ENCODE measurements around the gene PCDHA9.
"Not testable (repeated sequence)": the region's sequence is repeated elsewhere in the genome, so short reads cannot be mapped to it uniquely, and the experiment has no call there.

The PCDHA9 gene

GRCh38 chr5:140869555-140869886, 21.3 kb downstream of the PCDHA9 start:
- Histone ChIP-seq H3K9ac (ENCODE audit: low read depth, low read length) (no peak overlapping the region), H3K9me3 (ENCODE audit: control insufficient read depth, insufficient read depth, low read length) (no peaks in the 10 kb centered on the region), H3K27me3 (ENCODE audit: control insufficient read depth, insufficient read depth, low read length) (no peaks in the 10 kb centered on the region), H3K36me3 (ENCODE audit: control insufficient read depth, insufficient read depth, low read length) (peaks cover 9% of the 10 kb centered on the region), H3K4me1 (ENCODE audit: control insufficient read depth, insufficient read depth, low read length) (peaks cover 6% of the 10 kb centered on the region; the same call in 1 of the 2 replicates), H3K27ac (ENCODE audit: low read depth, low read length) (no peak overlapping the region), H3K4me3 (ENCODE audit: low read depth, low read length) (no peak overlapping the region)

- no peak overlapping the region for H3K4me3 ChIP-seq (ENCODE audit: low read depth, low read length)
- H3K27ac ChIP-seq (ENCODE audit: low read depth, low read length) = no peak overlapping the region
- H3K9ac ChIP-seq (ENCODE audit: low read depth, low read length) = no peak overlapping the region
- no peaks in the 10 kb centered on the region for H3K9me3 ChIP-seq (ENCODE audit: control insufficient read depth, insufficient read depth, low read length)
- H3K36me3 ChIP-seq (ENCODE audit: control insufficient read depth, insufficient read depth, low read length) = peaks cover 9% of the 10 kb centered on the region
- no peaks in the 10 kb centered on the region for H3K27me3 ChIP-seq (ENCODE audit: control insufficient read depth, insufficient read depth, low read length)
- H3K4me1 ChIP-seq (ENCODE audit: control insufficient read depth, insufficient read depth, low read length) = peaks cover 7% of the 10 kb centered on the region; the same call in 1 of the 2 replicates
Measured at GRCh38 chr5:140870221-140871201, 22.3 kb downstream of the PCDHA9 start.

GRCh38 chr5:140875085-140876065, 27.2 kb downstream of the PCDHA9 start, which contains the start of gene PCDHA12:
PCDHA12 (plus strand) TSS chr5:140875308; CDS start chr5:140875473, 165 bp downstream.
- Histone ChIP-seq H3K4me1 (ENCODE audit: control insufficient read depth, insufficient read depth, low read length) (peaks cover 7% of the 10 kb centered on the region; the same call in 1 of the 2 replicates), H3K4me3 (ENCODE audit: low read depth, low read length) (peak within 1 kb of the TSS; percentile 91), H3K27me3 (ENCODE audit: control insufficient read depth, insufficient read depth, low read length) (no peaks in the 10 kb centered on the region), H3K36me3 (ENCODE audit: control insufficient read depth, insufficient read depth, low read length) (0 out of 2 replicates have a peak, but pooled peaks cover under 1% of the 10 kb centered on the region), H3K27ac (ENCODE audit: low read depth, low read length) (peak within 1 kb of the TSS; percentile 73), H3K9me3 (ENCODE audit: control insufficient read depth, insufficient read depth, low read length) (no peaks in the 10 kb centered on the region), H3K9ac (ENCODE audit: low read depth, low read length) (peak within 1 kb of the TSS; percentile 85)

- not testable (repeated sequence) for H3K9ac ChIP-seq (ENCODE audit: low read depth, low read length); H3K4me1 ChIP-seq (ENCODE audit: control insufficient read depth, insufficient read depth, low read length); H3K27ac ChIP-seq (ENCODE audit: low read depth, low read length); H3K9me3 ChIP-seq (ENCODE audit: control insufficient read depth, insufficient read depth, low read length); H3K4me3 ChIP-seq (ENCODE audit: low read depth, low read length); H3K27me3 ChIP-seq (ENCODE audit: control insufficient read depth, insufficient read depth, low read length); H3K36me3 ChIP-seq (ENCODE audit: control insufficient read depth, insufficient read depth, low read length)
Measured at GRCh38 chr5:140876541-140877261, 28.5 kb downstream of the PCDHA9 start.

GRCh38 chr5:140877262-140877581, 29.0 kb downstream of the PCDHA9 start:
- no peaks in the 10 kb centered on the region for H3K27me3 ChIP-seq (ENCODE audit: control insufficient read depth, insufficient read depth, low read length)
- H3K36me3 ChIP-seq (ENCODE audit: control insufficient read depth, insufficient read depth, low read length) = no peaks in the 10 kb centered on the region
- peaks cover 7% of the 10 kb centered on the region; the same call in 1 of the 2 replicates for H3K4me1 ChIP-seq (ENCODE audit: control insufficient read depth, insufficient read depth, low read length)
- H3K9me3 ChIP-seq (ENCODE audit: control insufficient read depth, insufficient read depth, low read length) = no peaks in the 10 kb centered on the region
- no peak overlapping the region for H3K27ac ChIP-seq (ENCODE audit: low read depth, low read length)
- H3K9ac ChIP-seq (ENCODE audit: low read depth, low read length) = no peak overlapping the region
- no peak overlapping the region for H3K4me3 ChIP-seq (ENCODE audit: low read depth, low read length)

- H3K36me3 ChIP-seq (ENCODE audit: control insufficient read depth, insufficient read depth, low read length) = no peaks in the 10 kb centered on the region
- no peak within 1 kb of the TSS for H3K27ac ChIP-seq (ENCODE audit: low read depth, low read length)
- H3K4me3 ChIP-seq (ENCODE audit: low read depth, low read length) = peak within 1 kb of the TSS; percentile 36
- H3K9ac ChIP-seq (ENCODE audit: low read depth, low read length) = no peak within 1 kb of the TSS
- H3K4me1 ChIP-seq (ENCODE audit: control insufficient read depth, insufficient read depth, low read length) = no peaks in the 10 kb centered on the region
- H3K9me3 ChIP-seq (ENCODE audit: control insufficient read depth, insufficient read depth, low read length) = no peaks in the 10 kb centered on the region
- H3K27me3 ChIP-seq (ENCODE audit: control insufficient read depth, insufficient read depth, low read length) = no peaks in the 10 kb centered on the region
Measured at GRCh38 chr5:140881889-140882590, 33.9 kb downstream of the PCDHA9 start, which contains the start of gene PCDHA13. PCDHA13 (plus strand) TSS chr5:140882124; CDS start chr5:140882269, 145 bp downstream.

- no peaks in the 10 kb centered on the region for H3K27me3 ChIP-seq (ENCODE audit: control insufficient read depth, insufficient read depth, low read length)
- no peaks in the 10 kb centered on the region for H3K4me1 ChIP-seq (ENCODE audit: control insufficient read depth, insufficient read depth, low read length)
- no peak overlapping the region for H3K9ac ChIP-seq (ENCODE audit: low read depth, low read length)
- H3K36me3 ChIP-seq (ENCODE audit: control insufficient read depth, insufficient read depth, low read length) = no peaks in the 10 kb centered on the region
- no peak overlapping the region for H3K27ac ChIP-seq (ENCODE audit: low read depth, low read length)
- H3K4me3 ChIP-seq (ENCODE audit: low read depth, low read length) = peak overlapping the region; percentile 36; the same call in 1 of the 2 replicates
- H3K9me3 ChIP-seq (ENCODE audit: control insufficient read depth, insufficient read depth, low read length) = no peaks in the 10 kb centered on the region
Measured at GRCh38 chr5:140882591-140882899, 34.4 kb downstream of the PCDHA9 start.

- no peak overlapping the region for H3K27ac ChIP-seq (ENCODE audit: low read depth, low read length)
- H3K4me3 ChIP-seq (ENCODE audit: low read depth, low read length) = no peak overlapping the region
- H3K9me3 ChIP-seq (ENCODE audit: control insufficient read depth, insufficient read depth, low read length) = no peaks in the 10 kb centered on the region
- no peaks in the 10 kb centered on the region for H3K27me3 ChIP-seq (ENCODE audit: control insufficient read depth, insufficient read depth, low read length)
- no peaks in the 10 kb centered on the region for H3K36me3 ChIP-seq (ENCODE audit: control insufficient read depth, insufficient read depth, low read length)
- H3K9ac ChIP-seq (ENCODE audit: low read depth, low read length) = no peak overlapping the region
- no peaks in the 10 kb centered on the region for H3K4me1 ChIP-seq (ENCODE audit: control insufficient read depth, insufficient read depth, low read length)
Measured at GRCh38 chr5:140883373-140883772, 35.2 kb downstream of the PCDHA9 start.

- no peaks in the 10 kb centered on the region for H3K4me1 ChIP-seq (ENCODE audit: control insufficient read depth, insufficient read depth, low read length)
- no peaks in the 10 kb centered on the region for H3K36me3 ChIP-seq (ENCODE audit: control insufficient read depth, insufficient read depth, low read length)
- no peak overlapping the region for H3K9ac ChIP-seq (ENCODE audit: low read depth, low read length)
- H3K27ac ChIP-seq (ENCODE audit: low read depth, low read length) = no peak overlapping the region
- H3K9me3 ChIP-seq (ENCODE audit: control insufficient read depth, insufficient read depth, low read length) = no peaks in the 10 kb centered on the region
- H3K4me3 ChIP-seq (ENCODE audit: low read depth, low read length) = no peak overlapping the region
- H3K27me3 ChIP-seq (ENCODE audit: control insufficient read depth, insufficient read depth, low read length) = no peaks in the 10 kb centered on the region
Measured at GRCh38 chr5:140883927-140884697, 35.9 kb downstream of the PCDHA9 start.

All from HUES48 (cell line).